K562 (cell line): ENCODE data around the gene PPHLN1. TPM values are rescaled to one million over a fixed set of nuclear protein-coding genes. Genes with fewer than 3 reads are reported as not detected.

Source experiments
- EHMT2 ChIP-seq: fragments of 450-650 bp; IDR thresholded peaks from 2 replicates; pipeline ENCODE4 v1.6.1; 2018; ENCODE audit warnings: antibody characterized with exemption
- HDGF ChIP-seq: fragments of 450-650 bp; IDR thresholded peaks from 2 replicates; pipeline ENCODE4 v1.6.1; 2016
- MTF1 ChIP-seq: fragments of 250-450 bp; sonication (Bioruptor Pico); IDR thresholded peaks from 2 replicates; pipeline ENCODE4 v1.9.0; 2021; ENCODE audit warnings: moderate library complexity, mild to moderate bottlenecking, inconsistent platforms, borderline replicate concordance
- SAFB ChIP-seq: fragments of 200-400 bp; formaldehyde crosslinking; IDR thresholded peaks from 2 replicates; pipeline ENCODE4 v1.6.1; 2017; ENCODE audit warnings: low read depth, low read length, borderline replicate concordance
- U2AF2 ChIP-seq: fragments of 200-400 bp; formaldehyde crosslinking; optimal IDR thresholded peaks from 2 replicates; pipeline ENCODE3; 2017; ENCODE audit warnings: low read depth, mild to moderate bottlenecking, low read length
- ZKSCAN8 ChIP-seq: fragments of 200-800 bp; sonication (Bioruptor generic); IDR thresholded peaks from 2 replicates; pipeline ENCODE4 v1.6.1; 2016; ENCODE audit warnings: missing genetic modification characterization, missing compliant biosample characterization
- ZNF696 ChIP-seq: fragments of 250-450 bp; sonication (Bioruptor Pico); conservative IDR thresholded peaks from 2 replicates; pipeline ENCODE4 v1.4.0; 2020; ENCODE audit warnings: mild to moderate bottlenecking, moderate library complexity
- ZNF79 ChIP-seq: fragments of 250-450 bp; sonication (Bioruptor Pico); IDR thresholded peaks from 2 replicates; pipeline ENCODE4 v1.4.0; 2020; ENCODE audit warnings: low read depth, mild to moderate bottlenecking, moderate library complexity
- polyA plus RNA-seq, 8 experiments: library from polyadenylated mRNA; depleted of rRNA in 4 of 8; stranded (reverse) in 5 of 8; unstranded in 3 of 8; fragments of >200 nt; fragmentation: Nextera tagmentation in 2 of 8; fragmentation: Illumina TruSeq in 1 of 8; extraction: Ambion mirVana in 2 of 8; extraction: Trizol in 1 of 8; gene quantifications; 2 replicates each; pipeline versions ENCODE4 v1.2.1 to v1.2.3, GENCODE V29; 2011 to 2014; ENCODE audit warnings: inconsistent platforms in 1 of 8, missing spikeins in 1 of 8
- total RNA-seq, 7 experiments: library from RNA; depleted of rRNA in 6 of 7; stranded (reverse); fragments of >200 nt in 6 of 7; fragmentation: Illumina TruSeq in 2 of 7; extraction: Trizol in 2 of 7; gene quantifications; 2 replicates each; pipeline versions ENCODE4 v1.2.1 to v1.2.3, GENCODE V29; 2011 to 2021; ENCODE audit warnings: low replicate concordance in 1 of 7
- TF ChIP-seq, protein P1 (sequence below): fragments of 250-450 bp; sonication (Bioruptor Pico); IDR thresholded peaks from 2 replicates; pipeline ENCODE4 v1.8.0; 2022; ENCODE audit warnings: moderate library complexity, mild to moderate bottlenecking, inconsistent platforms
- TF ChIP-seq, protein P2 (sequence below): fragments of 450-650 bp; IDR thresholded peaks from 2 replicates; pipeline ENCODE4 v1.6.1; 2016; ENCODE audit warnings: mild to moderate bottlenecking, moderate library complexity
- TF ChIP-seq, protein P3 (sequence below): fragments of 250-450 bp; sonication (Bioruptor Pico); IDR thresholded peaks from 2 replicates; pipeline ENCODE4 v1.4.0; 2020; ENCODE audit warnings: borderline replicate concordance
- TF ChIP-seq, protein P4 (sequence below): sonication (generic); formaldehyde crosslinking; IDR thresholded peaks from 2 replicates; pipeline ENCODE4 v1.5.0; 2020; ENCODE audit warnings: missing genetic modification reagents

The PPHLN1 gene
- total and polyA plus RNA-seq, 9 of the 15 experiments (the other 6 are each of a cell fraction or from before 2014, with no cell fraction given), result 66.3 to 112 (median 93.6) TPM

DNA sequence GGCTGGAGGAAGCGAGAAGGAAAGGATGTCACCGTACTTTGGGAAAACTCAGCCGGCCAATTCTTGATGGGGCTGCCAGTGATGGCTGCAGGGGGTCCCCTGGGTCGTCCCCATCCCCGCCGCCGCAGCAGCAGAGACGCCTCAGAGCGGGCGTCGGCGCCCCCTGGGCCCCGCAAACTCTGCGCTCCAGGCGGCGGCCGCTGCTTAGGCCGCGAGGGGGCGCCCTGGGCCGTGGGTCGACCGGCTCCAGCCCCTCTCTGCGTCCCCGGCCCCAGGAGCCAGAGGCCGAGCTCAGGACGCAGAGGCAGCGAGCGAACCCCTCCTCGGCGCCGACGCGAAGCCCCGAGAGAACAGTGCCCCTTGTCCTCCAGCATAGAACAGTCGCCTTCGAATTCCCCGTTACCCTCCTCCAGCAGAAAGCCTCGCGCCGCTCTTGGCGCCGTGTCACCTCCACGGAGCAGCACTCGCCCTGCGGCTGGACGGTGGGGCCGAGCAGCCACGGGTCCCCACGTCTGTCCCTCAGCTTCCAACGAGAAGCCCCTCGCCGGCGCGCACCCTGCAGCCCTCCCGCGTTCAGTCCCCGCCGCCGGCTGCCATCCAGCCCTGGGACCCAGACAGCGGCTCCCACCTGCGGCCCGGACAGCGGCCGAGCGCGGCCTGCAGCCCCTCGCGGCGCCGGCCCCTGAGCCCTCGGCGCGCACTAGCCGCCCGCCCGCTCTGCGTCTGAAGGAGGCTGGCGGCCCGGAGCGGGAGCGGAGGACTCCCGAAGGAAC lies 157.0 kb downstream of the PPHLN1 start (continued):
- TF ChIP-seq, protein P1, sequence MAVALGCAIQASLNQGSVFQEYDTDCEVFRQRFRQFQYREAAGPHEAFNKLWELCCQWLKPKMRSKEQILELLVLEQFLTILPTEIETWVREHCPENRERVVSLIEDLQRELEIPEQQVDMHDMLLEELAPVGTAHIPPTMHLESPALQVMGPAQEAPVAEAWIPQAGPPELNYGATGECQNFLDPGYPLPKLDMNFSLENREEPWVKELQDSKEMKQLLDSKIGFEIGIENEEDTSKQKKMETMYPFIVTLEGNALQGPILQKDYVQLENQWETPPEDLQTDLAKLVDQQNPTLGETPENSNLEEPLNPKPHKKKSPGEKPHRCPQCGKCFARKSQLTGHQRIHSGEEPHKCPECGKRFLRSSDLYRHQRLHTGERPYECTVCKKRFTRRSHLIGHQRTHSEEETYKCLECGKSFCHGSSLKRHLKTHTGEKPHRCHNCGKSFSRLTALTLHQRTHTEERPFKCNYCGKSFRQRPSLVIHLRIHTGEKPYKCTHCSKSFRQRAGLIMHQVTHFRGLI (CRISPR knock-in tag), result no peak
- TF ChIP-seq ZKSCAN8 (CRISPR knock-in tag) (no peak), MTF1 (CRISPR knock-in tag) (no peak), HDGF (no peak), ZNF79 (CRISPR knock-in tag) (no peak), ZNF696 (CRISPR knock-in tag) (no peak), EHMT2 (no peak), SAFB (peak; percentile 70), U2AF2 (no peak)
- TF ChIP-seq, protein P2, sequence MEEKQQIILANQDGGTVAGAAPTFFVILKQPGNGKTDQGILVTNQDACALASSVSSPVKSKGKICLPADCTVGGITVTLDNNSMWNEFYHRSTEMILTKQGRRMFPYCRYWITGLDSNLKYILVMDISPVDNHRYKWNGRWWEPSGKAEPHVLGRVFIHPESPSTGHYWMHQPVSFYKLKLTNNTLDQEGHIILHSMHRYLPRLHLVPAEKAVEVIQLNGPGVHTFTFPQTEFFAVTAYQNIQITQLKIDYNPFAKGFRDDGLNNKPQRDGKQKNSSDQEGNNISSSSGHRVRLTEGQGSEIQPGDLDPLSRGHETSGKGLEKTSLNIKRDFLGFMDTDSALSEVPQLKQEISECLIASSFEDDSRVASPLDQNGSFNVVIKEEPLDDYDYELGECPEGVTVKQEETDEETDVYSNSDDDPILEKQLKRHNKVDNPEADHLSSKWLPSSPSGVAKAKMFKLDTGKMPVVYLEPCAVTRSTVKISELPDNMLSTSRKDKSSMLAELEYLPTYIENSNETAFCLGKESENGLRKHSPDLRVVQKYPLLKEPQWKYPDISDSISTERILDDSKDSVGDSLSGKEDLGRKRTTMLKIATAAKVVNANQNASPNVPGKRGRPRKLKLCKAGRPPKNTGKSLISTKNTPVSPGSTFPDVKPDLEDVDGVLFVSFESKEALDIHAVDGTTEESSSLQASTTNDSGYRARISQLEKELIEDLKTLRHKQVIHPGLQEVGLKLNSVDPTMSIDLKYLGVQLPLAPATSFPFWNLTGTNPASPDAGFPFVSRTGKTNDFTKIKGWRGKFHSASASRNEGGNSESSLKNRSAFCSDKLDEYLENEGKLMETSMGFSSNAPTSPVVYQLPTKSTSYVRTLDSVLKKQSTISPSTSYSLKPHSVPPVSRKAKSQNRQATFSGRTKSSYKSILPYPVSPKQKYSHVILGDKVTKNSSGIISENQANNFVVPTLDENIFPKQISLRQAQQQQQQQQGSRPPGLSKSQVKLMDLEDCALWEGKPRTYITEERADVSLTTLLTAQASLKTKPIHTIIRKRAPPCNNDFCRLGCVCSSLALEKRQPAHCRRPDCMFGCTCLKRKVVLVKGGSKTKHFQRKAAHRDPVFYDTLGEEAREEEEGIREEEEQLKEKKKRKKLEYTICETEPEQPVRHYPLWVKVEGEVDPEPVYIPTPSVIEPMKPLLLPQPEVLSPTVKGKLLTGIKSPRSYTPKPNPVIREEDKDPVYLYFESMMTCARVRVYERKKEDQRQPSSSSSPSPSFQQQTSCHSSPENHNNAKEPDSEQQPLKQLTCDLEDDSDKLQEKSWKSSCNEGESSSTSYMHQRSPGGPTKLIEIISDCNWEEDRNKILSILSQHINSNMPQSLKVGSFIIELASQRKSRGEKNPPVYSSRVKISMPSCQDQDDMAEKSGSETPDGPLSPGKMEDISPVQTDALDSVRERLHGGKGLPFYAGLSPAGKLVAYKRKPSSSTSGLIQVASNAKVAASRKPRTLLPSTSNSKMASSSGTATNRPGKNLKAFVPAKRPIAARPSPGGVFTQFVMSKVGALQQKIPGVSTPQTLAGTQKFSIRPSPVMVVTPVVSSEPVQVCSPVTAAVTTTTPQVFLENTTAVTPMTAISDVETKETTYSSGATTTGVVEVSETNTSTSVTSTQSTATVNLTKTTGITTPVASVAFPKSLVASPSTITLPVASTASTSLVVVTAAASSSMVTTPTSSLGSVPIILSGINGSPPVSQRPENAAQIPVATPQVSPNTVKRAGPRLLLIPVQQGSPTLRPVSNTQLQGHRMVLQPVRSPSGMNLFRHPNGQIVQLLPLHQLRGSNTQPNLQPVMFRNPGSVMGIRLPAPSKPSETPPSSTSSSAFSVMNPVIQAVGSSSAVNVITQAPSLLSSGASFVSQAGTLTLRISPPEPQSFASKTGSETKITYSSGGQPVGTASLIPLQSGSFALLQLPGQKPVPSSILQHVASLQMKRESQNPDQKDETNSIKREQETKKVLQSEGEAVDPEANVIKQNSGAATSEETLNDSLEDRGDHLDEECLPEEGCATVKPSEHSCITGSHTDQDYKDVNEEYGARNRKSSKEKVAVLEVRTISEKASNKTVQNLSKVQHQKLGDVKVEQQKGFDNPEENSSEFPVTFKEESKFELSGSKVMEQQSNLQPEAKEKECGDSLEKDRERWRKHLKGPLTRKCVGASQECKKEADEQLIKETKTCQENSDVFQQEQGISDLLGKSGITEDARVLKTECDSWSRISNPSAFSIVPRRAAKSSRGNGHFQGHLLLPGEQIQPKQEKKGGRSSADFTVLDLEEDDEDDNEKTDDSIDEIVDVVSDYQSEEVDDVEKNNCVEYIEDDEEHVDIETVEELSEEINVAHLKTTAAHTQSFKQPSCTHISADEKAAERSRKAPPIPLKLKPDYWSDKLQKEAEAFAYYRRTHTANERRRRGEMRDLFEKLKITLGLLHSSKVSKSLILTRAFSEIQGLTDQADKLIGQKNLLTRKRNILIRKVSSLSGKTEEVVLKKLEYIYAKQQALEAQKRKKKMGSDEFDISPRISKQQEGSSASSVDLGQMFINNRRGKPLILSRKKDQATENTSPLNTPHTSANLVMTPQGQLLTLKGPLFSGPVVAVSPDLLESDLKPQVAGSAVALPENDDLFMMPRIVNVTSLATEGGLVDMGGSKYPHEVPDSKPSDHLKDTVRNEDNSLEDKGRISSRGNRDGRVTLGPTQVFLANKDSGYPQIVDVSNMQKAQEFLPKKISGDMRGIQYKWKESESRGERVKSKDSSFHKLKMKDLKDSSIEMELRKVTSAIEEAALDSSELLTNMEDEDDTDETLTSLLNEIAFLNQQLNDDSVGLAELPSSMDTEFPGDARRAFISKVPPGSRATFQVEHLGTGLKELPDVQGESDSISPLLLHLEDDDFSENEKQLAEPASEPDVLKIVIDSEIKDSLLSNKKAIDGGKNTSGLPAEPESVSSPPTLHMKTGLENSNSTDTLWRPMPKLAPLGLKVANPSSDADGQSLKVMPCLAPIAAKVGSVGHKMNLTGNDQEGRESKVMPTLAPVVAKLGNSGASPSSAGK, result peak; percentile 53; the same call in 1 of the 2 replicates
- TF ChIP-seq, protein P3, sequence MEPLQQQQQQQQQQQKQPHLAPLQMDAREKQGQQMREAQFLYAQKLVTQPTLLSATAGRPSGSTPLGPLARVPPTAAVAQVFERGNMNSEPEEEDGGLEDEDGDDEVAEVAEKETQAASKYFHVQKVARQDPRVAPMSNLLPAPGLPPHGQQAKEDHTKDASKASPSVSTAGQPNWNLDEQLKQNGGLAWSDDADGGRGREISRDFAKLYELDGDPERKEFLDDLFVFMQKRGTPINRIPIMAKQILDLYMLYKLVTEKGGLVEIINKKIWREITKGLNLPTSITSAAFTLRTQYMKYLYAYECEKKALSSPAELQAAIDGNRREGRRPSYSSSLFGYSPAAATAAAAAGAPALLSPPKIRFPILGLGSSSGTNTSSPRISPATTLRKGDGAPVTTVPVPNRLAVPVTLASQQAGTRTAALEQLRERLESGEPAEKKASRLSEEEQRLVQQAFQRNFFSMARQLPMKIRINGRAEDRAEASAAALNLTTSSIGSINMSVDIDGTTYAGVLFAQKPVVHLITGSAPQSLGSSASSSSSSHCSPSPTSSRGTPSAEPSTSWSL (CRISPR knock-in tag), result no peak
- TF ChIP-seq, protein P4, sequence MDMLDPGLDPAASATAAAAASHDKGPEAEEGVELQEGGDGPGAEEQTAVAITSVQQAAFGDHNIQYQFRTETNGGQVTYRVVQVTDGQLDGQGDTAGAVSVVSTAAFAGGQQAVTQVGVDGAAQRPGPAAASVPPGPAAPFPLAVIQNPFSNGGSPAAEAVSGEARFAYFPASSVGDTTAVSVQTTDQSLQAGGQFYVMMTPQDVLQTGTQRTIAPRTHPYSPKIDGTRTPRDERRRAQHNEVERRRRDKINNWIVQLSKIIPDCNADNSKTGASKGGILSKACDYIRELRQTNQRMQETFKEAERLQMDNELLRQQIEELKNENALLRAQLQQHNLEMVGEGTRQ (CRISPR knock-in tag), result no peak
